HT-29 (cell line): Measurements from ENCODE around the gene ESRRB. TPM values are rescaled to one million over a fixed set of nuclear protein-coding genes. Genes with fewer than 3 reads are reported as not detected.

Source experiments
- DNase-seq: peaks from one replicate; pipeline ENCODE4 v3.0.0-alpha.2; 2015; ENCODE audit warnings: low spot score
- total RNA-seq: library from RNA; depleted of rRNA; stranded (reverse); fragments of >200 nt; shearing (Covaris generic); gene quantifications from 2 replicates; pipeline ENCODE4 v1.2.3, GENCODE V29; 2014; rRNA removed

The ESRRB gene
- total RNA-seq, result not detected in 2 replicates

DNA sequence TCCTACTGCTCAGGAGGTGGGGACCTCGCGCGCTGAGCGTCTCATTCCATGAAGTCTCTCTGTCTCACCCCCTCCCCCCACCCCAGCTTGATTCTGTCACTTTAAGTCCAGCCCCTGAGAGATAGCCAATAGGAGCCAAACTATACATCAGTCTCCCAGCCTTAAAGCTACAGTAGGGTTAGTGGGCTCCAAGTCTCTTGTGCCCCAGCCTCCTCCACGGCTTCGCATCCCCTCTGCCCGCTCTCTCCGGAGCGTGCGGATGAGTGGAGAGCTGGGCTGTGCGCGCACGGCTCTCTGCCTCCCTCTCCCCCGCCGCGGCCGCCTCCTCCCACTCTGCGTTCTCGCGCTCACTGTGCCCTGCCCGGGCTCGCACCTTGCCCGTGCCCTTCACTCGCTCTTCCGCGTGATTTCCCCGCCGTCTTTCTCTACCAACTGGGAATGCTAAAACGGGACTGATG lies at the start of gene ESRRB:
TSS of gene ESRRB (plus strand) at position 191 of the 458 bp plus-strand sequence. CDS start at position 456, 265 bp downstream.
- DNase-seq, result no peak

DNA sequence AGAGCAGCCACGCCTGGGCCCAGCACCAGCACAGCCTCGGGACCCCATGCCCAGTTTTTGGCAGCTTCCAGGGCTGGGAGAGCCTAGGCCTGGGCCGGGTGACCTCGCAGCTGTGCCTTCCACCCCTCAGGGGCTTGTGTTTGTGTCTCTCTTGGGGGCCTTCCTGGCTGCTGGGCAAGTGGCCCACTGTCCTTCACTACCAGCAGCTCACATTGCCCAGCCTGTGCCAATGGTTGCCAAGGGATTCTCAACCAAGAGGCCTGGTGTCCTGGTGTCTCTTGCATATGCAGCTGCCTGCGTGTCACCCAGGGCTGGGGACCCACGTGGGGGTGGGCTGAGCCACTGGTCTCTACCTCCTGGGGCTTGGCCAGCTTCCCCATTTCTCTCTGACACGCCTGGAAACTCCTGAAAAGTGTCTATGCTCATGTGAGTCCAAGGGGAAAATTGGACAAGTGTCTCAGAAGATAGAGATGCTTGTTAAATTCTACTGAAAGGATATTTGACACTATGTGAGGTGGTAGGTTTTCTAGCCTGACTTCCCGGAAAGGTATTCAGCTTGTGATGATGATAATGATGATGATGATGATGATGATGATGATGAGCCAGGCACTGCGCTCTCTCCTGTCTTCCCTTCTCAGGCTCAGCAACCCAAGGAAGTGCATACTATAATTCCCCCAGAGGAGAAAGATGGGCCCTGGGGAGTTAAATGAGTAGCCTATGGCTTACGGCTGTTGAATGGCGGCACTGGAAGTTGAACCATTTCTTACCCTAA lies 48.8 kb upstream of the ESRRB start:
- DNase-seq, result no peak

DNA sequence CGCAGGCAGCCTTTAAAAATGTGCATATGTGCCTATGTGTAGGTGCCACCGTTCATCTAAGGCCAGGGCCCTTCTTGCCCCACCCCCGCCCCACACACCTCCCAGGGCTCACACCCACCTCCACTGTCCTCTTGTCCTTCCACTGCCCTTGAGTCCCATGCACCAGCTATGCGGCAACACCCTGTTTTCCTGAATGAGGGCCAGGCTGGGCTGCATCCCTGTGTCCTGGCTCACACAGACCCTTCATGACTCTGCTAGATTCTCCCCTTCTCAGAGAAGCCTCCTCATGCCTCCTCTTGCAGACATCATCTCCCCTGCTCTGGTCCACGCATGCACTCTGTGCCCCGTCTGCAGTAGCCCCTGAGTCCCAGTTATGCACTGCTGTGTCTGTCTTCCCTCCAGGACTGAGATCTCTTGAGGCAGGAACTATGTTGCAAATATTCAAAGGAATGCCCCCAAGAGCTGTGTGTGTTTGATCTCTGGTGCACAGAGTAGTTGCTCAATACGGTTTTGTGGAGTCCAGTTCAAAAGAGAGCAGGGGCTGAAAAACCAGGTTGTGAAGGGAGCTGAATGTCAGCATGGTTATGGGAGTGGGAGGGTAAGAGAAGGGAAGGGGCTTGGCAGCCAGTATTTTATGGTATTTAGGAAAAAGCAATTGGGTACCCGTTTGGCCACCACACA lies 47.3 kb upstream of the ESRRB start:
- no peak for DNase-seq

DNA sequence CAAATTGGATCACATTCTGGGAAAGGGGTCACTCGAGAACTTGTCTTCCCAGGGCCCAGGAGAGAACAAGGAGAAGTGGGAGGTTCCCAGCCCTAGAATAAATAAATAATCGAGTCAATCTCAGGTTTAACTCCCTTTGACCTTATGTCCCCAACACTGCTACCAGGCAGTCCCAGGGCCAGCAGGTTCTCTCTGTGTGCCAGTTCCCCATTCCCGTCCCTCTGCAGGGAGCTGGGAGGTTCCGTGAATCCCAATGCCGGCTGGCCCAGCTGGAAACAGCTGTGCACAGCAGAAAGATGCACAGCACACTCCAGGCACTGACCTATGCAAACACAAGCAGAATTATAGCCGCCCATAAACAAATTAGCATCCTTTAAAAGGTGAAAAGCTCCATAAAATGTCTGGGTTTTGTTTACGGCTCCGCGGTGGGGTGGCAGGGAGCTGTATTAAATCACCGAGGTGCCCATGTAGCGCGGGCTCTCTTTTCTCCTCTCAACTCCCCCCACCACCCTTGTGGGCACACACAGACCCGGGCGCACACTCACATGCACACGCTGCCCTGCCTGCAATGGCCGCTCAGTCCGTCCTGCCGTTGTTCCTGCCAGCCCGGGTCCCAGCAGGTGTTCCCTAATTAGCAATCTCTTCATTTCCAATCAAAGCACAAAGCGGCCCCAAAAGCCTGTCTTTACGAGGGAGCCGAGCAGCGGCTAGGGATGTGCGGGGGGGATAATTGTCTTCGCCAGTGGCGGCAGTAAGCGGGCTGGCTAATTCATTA lies 46.6 kb upstream of the ESRRB start:
- no peak for DNase-seq

DNA sequence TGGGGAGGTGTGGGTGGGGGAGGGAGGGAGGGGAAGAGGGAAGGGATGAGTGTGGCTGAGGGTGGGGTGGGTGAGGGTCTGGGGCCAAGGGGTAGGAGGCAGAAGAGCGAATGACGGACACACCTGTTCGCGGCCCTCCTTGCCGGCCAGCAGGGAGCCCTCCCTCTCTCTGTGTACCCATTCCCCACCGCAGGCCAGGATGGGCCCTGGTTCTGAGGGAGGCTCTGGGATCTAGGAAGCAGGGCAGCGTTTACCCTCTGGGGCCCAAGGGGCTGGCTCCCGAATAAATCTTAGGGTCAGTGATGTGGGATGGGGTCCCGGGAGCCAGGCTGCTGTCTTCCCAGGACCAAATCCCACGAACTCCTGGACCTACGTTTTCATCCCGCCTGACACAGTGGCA lies 46.0 kb upstream of the ESRRB start:
- DNase-seq, result no peak

DNA sequence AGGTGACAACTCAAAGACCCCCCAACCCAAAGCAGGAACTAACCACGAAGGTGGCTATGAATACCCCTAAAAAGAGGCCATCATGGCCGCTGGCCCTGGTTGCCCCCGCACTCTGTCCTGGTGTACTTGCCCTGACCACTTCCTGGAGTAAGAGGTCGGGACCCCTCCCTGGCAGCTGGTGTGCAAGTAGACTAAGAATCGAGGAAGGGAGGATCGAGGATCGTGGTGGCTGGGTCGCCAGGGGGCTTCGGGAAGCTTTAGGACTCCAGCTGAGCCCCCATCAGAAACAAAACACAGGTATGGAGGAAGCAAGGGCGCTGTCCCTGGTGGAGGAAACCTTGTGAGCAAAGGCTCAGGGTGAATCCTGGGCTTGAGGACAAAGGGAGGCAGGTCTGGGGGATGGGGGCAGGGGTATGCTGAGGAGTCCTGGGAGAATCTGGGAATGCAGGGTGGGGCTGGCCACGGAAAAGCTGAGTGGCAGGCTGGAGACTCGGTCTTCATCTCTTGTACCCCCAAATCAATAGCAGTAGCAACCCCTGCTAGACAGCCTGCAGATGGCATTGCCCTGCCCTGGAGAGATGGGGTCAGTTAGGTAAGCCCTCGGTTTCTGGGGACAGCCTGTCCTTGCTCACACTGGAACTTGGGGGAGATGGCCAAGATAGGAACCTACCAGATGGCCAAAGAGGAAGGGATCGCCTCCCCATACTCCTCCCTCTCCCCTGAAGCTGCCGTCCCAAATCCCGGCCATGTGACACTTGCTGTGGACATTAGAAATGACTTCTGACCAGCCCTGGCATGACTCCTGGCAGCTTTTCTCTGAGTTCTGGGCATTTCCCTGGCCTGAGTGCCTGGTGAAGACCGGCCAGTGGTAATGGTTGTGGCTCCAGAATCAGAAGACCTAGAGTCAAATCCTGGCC lies 45.3 kb upstream of the ESRRB start:
- DNase-seq, result no peak

DNA sequence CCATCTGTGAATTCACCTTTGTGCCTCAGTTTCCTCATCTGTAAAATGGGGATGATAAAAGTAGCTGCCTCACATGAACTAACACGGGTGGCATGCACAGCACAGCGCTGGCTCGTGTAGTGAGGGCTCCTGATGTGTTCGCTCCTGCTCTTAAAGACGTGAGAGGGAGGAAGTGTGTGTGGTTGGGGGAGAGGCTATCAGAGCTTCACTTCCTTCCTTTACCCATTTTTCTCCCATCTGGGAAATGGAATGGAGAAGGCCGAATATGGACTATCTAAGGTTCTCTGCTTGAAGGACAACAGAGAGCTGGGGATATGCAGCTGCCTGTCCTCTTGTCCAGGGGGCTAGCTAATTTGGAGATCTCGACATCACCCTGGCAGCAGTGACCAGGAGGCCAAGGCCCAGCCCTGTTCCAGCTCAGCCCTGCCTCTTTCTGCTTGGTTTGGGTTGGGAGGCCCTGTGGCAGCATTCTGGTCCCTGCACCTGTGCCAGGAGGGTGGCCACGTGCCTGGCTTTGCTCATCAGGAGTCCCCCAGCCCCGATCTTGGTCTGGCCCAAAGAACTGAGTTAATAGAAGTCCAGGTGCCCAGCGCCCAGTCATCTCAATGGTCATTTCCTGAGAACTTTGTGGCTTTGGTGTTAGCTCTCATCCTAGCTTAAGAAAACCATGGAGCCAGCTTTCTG lies 44.5 kb upstream of the ESRRB start:
- DNase-seq, result no peak

DNA sequence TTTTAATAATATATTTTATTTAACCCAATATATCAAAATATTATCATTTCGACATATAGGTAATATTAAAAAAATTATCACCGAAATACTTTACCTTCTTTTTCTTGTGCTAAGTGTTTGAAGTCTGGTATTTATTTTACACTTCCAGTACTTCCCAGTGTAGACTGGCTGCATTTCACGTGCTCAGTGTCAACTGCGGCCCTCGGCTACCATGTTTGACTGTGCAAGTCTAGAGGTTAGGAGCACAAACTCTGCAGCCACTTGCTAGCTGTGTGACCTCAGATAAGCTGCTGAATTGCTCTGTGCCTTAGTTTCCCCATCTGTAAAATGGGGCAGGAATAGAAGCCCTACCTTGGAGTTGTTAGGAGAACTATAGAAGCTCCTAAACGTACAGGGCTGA lies 42.3 kb upstream of the ESRRB start:
- DNase-seq, result no peak

DNA sequence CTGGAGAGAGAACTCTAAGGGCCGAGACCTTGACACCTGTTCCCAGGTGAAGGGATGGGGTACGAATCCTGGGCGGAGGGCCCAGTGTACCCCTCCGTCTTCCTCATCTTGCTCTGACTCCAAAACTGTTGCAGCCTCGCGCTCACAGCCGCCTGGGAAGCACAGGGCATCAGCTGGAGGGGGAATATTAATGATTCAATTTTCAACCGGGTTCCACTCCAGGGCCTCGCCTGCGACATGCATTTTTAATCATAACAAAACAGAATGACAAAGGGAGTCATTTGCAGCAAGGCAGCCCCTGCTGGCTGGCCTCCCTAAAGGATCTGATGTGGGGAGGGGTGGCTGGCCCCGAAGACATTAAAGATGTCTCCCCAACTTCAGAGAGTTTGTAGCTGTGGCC lies 41.6 kb upstream of the ESRRB start:
- DNase-seq, result no peak

DNA sequence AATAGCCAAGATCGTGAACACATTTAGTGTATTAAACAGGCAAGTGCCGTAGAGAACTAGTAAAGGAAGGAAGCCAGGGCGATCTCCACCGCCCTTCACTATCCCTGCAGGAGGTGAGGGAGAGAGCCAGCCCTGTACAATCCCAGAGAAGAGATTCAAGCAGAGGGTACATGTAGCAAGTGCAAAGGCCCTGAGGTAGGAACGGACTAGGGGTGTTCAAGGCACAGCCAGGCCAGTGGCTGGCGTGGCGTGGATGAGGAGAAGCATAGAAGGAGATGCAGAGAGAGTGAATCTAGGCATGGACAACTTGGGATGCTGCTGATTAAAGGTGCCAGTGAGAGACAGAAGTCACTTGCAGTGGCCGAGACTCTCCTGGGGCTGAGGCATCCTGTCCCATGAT lies 39.1 kb upstream of the ESRRB start:
- no peak for DNase-seq

DNA sequence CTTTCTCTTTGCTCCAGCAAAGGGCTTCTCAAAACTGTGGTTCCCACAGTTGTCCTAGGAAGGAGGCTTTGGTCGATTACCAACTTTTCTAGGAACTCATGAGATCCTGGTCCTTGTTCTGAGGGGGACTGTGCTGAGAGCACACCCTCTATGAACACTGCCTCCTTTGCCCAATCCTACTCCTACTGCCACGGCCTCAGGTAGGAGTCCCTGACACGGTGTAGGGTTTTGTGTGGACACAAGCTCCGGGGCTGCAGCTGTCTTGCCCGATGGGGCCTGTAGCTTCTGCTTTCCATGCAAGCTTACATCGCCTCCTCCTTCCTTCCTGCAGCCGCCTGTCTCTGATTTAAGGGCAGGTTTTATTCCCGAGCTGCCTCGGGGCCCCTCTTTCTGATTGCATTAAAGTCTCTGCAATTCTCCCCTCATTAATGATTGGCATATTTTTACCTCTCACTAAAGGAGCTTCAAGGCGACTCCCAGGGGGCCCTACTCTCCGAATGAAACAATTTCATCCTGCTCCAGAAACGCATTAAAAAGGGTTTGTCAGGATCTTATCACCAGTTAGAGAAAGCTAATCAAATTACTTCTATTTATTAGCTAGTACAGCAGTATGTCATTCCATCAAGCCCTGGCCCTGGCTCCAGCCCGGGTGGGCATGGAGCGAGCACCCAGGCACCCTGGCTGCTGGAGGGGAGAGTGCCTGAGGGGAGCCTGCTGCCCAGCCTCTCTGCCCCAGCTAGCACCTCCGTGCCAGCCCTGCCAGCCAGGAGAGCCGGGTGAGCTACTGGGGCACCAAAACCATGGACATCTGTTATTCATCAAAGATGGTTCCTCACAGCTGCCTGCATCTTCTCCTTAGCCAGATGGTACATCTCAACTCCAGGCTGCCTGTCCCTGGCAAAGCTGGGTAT lies 38.0 kb upstream of the ESRRB start:
- no peak for DNase-seq

DNA sequence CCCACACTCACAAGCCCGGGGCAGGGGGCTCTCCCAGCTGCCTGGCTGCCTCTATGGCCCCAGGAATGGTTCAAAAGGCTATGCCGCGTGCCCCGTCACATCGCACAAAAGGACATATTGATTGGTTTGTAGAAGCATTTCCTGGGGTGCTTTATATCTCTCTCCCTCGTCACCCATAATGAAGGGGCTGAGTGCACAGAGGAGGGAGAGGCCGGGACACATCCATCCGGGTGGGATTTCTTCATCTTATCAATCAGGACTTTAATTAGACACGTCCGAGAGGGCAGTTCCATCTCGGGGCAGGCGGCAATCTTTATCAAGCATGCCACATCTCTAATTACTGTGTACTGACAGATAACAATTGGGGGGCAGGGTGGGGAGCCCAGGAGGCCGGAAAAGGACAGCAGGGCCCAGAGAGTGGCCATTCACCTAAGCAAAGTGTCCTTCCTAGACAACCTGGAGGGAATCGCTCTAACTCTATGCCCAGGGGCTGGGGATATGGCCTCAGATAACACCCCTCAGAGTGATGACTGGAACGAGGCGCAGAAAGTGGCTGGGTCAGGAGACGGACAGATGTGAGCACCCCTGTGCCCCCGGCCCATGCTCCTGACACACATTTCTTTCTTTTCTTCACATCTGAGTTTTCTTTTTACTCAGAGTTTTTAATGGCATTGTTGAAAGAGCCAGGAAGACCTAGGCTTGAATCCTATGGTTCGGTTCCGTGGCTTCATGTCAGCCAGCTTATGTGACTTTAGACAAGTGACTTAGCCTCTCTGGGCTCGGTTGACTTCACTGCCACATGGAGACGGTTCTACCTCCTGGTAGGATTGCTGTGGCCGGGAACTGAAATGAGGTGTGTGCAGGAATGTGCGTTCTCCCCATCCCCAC lies 36.0 kb upstream of the ESRRB start:
- no peak for DNase-seq

DNA sequence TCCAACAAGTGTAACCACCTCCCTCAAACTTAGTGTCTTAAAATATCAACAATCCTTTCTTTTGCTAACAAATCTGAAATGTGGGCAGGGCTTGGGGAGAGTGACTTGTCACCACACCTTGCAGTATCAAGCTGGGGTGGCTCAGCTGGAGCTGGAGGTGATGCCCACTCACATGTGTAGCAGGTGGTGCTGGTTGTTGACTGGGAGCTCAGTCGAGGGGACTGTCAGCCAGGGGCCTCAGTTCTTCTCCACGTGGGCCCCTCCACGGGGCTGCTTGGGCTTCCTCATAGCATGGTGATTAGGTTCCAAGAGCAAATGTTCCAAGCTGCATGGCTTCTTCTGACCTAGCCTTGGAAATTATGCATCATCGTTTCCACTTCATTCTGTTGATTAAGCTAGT lies 32.6 kb upstream of the ESRRB start:
- DNase-seq, result no peak

DNA sequence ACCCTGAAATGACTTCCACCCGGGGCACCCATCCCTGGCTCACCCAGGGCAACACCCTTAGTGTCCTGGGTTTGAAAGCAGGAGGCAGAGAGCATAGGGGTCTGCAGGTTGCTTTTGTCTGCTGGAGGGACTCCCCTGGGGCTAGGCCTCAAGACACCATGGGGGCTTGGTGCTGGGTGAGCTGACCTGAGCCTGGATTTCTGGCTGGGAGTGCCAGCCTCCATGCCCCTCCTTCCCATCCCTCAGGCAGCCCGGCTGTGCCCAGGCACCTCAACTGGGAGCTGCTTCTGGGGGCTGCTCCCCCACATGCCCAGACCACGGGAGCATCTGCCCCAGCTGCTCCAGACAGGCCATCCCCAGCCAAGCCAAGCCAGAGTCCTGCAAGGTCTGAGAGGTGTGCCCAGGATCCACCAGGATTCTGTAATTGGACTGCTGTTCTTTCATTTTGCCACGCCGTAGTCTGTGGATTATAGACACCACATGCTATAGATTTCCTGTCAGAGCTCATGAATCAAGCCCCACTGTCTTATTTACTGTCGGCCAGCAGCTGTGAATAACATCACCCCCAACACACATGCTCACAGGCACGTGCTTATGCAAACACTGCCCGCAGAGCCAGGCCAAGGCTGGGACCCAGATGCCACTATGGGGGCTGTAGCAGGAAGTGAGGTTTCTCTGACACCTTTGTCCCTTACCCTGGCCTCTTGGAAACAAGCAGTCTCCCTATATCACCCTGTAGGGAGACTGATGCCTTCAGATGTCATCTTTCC lies 29.4 kb upstream of the ESRRB start:
- no peak for DNase-seq

DNA sequence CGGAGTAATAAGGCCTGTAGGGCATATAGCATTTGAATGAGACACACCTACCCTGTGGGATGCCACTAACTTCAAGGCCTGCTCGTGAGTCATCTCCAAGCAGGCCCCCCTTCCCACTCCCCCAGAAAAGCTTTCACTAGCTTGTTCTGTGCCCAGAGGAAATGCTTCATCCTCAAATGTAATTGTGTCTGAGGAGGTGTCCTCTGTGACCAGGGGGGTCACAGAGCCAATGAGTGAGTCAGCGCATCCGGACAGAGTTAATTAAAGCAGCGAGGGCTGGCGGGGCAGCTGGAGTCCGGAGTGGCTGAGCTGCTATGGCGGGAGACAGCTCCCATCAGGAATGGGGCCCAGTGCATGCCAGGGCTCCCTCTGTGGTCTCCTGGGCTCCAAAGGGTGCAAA lies 27.0 kb upstream of the ESRRB start:
- no peak for DNase-seq

DNA sequence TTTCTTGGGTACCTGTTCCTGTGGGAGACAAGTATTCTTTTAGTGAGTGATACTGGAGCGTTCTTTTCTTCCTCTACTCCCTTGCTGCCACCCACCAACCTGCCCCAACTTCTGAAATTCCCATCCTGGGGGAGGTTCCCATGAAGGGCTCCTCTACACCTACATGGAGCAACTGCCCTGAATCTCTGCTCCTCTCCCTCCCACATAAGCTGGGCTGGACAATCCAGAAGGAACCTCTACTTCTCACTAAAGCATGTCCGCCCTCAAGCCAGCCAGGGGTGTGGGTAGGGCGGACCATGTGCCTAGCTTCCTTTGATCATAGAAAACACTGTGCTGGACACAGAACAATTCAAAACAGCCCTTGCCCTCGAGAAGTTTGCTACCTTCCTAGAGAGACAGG lies 25.9 kb upstream of the ESRRB start:
- DNase-seq, result no peak

DNA sequence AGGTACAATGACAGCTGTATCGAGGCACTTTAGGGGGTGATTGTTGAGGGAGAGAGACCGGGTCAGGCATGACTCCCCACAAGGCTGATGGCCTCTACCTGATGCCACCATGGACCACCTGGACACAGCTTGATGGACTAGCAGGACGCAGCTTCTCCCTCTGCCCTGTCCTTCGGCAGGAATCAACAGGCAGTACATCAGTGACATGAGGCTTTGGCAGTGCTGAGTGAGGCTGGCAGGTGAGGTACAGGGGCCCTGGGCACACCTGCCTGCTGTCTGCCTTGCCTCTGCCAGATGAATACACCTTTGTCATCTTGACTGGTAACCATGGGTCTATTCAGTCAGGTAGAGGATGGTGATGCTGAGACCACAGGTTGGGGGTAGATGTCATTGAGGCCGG lies 25.3 kb upstream of the ESRRB start:
- DNase-seq, result no peak

DNA sequence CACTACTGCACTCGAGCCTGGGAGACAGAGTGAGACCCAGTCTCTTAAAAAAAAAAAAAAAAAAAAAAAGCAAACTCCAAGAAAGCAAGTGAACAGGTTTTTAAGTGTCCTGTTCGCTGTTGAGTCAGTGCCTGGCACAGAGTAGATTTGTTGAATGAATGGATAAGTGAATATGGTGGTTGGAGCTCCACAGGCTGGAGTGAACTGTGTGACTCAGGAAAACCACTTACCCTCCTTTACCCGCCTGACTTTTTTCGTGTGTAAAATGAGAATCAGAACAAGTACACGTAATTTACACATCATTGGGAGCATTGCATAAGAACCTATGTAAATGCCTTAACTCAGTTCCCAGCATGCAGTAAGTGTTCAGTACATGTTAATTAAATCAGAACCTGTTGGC lies 24.0 kb upstream of the ESRRB start:
- DNase-seq, result no peak
